GM23248 (cell line): ENCODE results near the gene DNMT1. TPM values are rescaled to one million over a fixed set of nuclear protein-coding genes. Genes with fewer than 3 reads are reported as not detected.

Experiments used
- DNase-seq: peaks from one replicate; pipeline ENCODE4 v3.0.0-alpha.2; 2015
- H2AFZ ChIP-seq: fragments of 200-600 bp; sonication (generic); 2 replicates; pipeline ENCODE4 v1.6.1; 2016; ENCODE audit warnings: antibody characterized with exemption
- H3F3A ChIP-seq: fragments of 200-600 bp; sonication (generic); 2 replicates; pipeline ENCODE4 v1.6.1; 2016; ENCODE audit warnings: mild to moderate bottlenecking, antibody characterized with exemption, mixed run types; ENCODE audit not compliant: insufficient read depth
- H3K27ac ChIP-seq: fragments of 200-600 bp; sonication (generic); 2 replicates; pipeline ENCODE4 v1.5.1; 2016; ENCODE audit warnings: mild to moderate bottlenecking
- H3K27me3 ChIP-seq: fragments of 200-600 bp; sonication (generic); replicated peaks from 2 replicates; pipeline ENCODE4 v1.6.1; 2016; ENCODE audit warnings: mild to moderate bottlenecking; ENCODE audit not compliant: insufficient read depth
- H3K36me3 ChIP-seq: fragments of 200-600 bp; sonication (generic); 2 replicates; pipeline ENCODE4 v1.6.1; 2016; ENCODE audit warnings: low read depth, mild to moderate bottlenecking
- H3K4me1 ChIP-seq: fragments of 200-600 bp; sonication (generic); 2 replicates; pipeline ENCODE4 v1.6.1; 2016; ENCODE audit warnings: mild to moderate bottlenecking; ENCODE audit not compliant: insufficient read depth
- H3K4me2 ChIP-seq: fragments of 200-600 bp; sonication (generic); one replicate; pipeline ENCODE4 v1.6.1; 2016; ENCODE audit warnings: mild to moderate bottlenecking; ENCODE audit not compliant: unreplicated experiment
- H3K4me3 ChIP-seq: fragments of 200-600 bp; sonication (generic); 2 replicates; pipeline ENCODE4 v1.5.1; 2016; ENCODE audit warnings: mild to moderate bottlenecking
- H3K79me2 ChIP-seq: fragments of 200-600 bp; sonication (generic); 2 replicates; pipeline ENCODE4 v1.6.1; 2016; ENCODE audit warnings: mild to moderate bottlenecking; ENCODE audit not compliant: insufficient read depth
- H3K9ac ChIP-seq: fragments of 200-600 bp; sonication (generic); 2 replicates; pipeline ENCODE4 v1.6.1; 2016; ENCODE audit warnings: mild to moderate bottlenecking
- H3K9me2 ChIP-seq: fragments of 200-600 bp; sonication (generic); 2 replicates; pipeline ENCODE4 v1.6.1; 2016; ENCODE audit warnings: mixed run types, mild to moderate bottlenecking, moderate library complexity; ENCODE audit not compliant: insufficient read depth
- H3K9me3 ChIP-seq: fragments of 200-600 bp; sonication (generic); one replicate; pipeline ENCODE4 v1.6.1; 2017; ENCODE audit warnings: low read depth
- H4K20me1 ChIP-seq: fragments of 200-600 bp; sonication (generic); 2 replicates; pipeline ENCODE4 v1.6.0; 2016; ENCODE audit not compliant: insufficient read depth
- EZH2 ChIP-seq: fragments of 200-600 bp; sonication (generic); IDR thresholded peaks from 2 replicates; pipeline ENCODE4 v1.6.1; 2018; ENCODE audit warnings: antibody characterized with exemption, mild to moderate bottlenecking; ENCODE audit not compliant: insufficient read depth, poor library complexity, severe bottlenecking
- EZH2phosphoT487 ChIP-seq: fragments of 200-600 bp; sonication (generic); IDR thresholded peaks from 2 replicates; pipeline ENCODE4 v1.6.1; 2018; ENCODE audit warnings: antibody characterized with exemption, moderate library complexity, mild to moderate bottlenecking, low read depth; ENCODE audit not compliant: insufficient read depth
- WGBS, 2 experiments: methylation state at CpG; one replicate each; pipeline ENCODE4 v1.1.6; 2015 to 2017; ENCODE audit warnings: low lambda C conversion rate in 2 of 2, low coverage in 1 of 2; ENCODE audit errors: missing lambda C conversion rate in 2 of 2; 5-methylcytosine and 5-hydroxymethylcytosine counted together
- in situ Hi-C: fragments of 300-500 bp; cut with MboI; formaldehyde crosslinking; loops from 2 replicates; pipeline ENCODE4 v1.15.0; 2020
- polyA plus RNA-seq: library from polyadenylated mRNA; unstranded; fragments of >200 nt; fragmentation: Nextera tagmentation; extraction: Ambion mirVana; gene quantifications from 2 replicates; pipeline ENCODE4 v1.2.1, GENCODE V29; 2016
- total RNA-seq: library from RNA; depleted of rRNA; stranded (reverse); fragments of >200 nt; shearing (Covaris generic); gene quantifications from 2 replicates; pipeline ENCODE4 v1.2.3, GENCODE V29; 2014

Gene DNMT1
- total and polyA plus RNA-seq, 2 experiments from 2014 or later = 57.5 to 101 TPM

DNA sequence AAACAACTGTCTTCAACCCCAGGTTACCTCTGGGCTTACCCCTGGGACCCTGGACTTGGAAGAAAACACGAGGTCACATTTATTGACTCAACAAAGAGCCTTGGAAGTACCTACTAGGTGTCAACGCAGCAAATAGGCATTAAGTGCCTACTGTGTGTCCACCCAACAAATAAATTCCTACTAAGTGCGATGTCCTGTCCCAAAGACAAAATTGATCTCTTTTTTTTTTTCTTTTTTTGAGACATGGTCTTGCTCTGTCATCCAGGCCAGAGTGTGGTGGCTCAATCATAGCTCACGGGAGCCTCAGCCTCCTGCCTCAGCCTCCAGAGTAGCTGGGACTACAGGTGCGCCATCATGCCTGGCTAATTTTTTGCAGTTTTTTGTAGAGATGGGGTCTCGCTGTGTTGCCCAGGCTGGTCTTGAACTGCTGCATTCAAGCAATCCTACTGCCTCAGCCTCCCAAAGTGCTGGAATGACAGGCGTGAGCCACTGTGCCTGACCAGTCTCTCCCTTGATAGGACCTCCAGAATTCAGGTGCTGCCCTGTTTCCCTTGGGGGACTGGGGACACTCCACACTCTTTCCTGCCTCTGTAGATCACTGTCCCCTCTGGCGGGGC lies 37.0 kb upstream of the DNMT1 start:
- in situ Hi-C loops = loop anchor here (25.0 kb wide), 1 partner anchor 294 kb away; the partner anchor contains the start of gene OLFM2
- H3F3A ChIP-seq = peaks cover 33% of the 10 kb centered on the region
- H4K20me1 ChIP-seq = no peaks in the 10 kb centered on the region
- 72% methylated on average over 8 of the region's 8 CpGs for WGBS, 2 experiments
- DNase-seq = no peak
- H3K4me3 ChIP-seq = peak overlapping the region; percentile 92
- H3K4me1 ChIP-seq = no peaks in the 10 kb centered on the region; the same call in 1 of the 2 replicates
- no peak overlapping the region for H2AFZ ChIP-seq
- no peaks in the 10 kb centered on the region for H3K36me3 ChIP-seq
- TF ChIP-seq EZH2 (no peak), EZH2phosphoT487 (no peak)
- H3K27me3 ChIP-seq = no peaks in the 10 kb centered on the region
- peak overlapping the region; percentile 93 for H3K9ac ChIP-seq
- peak overlapping the region; percentile 77 for H3K27ac ChIP-seq
- peak overlapping the region; percentile 85 for H3K4me2 ChIP-seq
- no peaks in the 10 kb centered on the region for H3K9me2 ChIP-seq
- H3K9me3 ChIP-seq = no peaks in the 10 kb centered on the region
- H3K79me2 ChIP-seq = peaks cover 36% of the 10 kb centered on the region

- H3K27ac ChIP-seq = peak within 1 kb of the TSS; percentile 77
- peak within 1 kb of the TSS; percentile 85 for H3K4me2 ChIP-seq
- no peak for TF ChIP-seq EZH2phosphoT487
- H3K9me2 ChIP-seq = no peaks in the 10 kb centered on the region
- in situ Hi-C loops = loop anchor here (25.0 kb wide), 1 partner anchor 294 kb away; the partner anchor contains the start of gene OLFM2
- peaks cover 5% of the 10 kb centered on the region for H3K4me1 ChIP-seq
- no peaks in the 10 kb centered on the region for H3K9me3 ChIP-seq
- peaks cover 39% of the 10 kb centered on the region for H3F3A ChIP-seq
- no peaks in the 10 kb centered on the region for H4K20me1 ChIP-seq
- WGBS, 2 experiments = 1% methylated on average over 25 to 64 of the region's 73 CpGs
- H3K9ac ChIP-seq = peak within 1 kb of the TSS; percentile 93
- peaks cover 38% of the 10 kb centered on the region for H3K79me2 ChIP-seq
- no peaks in the 10 kb centered on the region for H3K27me3 ChIP-seq
- H3K4me3 ChIP-seq = peak within 1 kb of the TSS; percentile 92
- no peaks in the 10 kb centered on the region for H3K36me3 ChIP-seq
- DNase-seq = peak; percentile 91
- H2AFZ ChIP-seq = peak within 1 kb of the TSS; percentile 72
These were observed 36.3 kb upstream of the DNMT1 start, which contains the start of gene S1PR2 for GRCh38 chr19:10230861-10231611. TSS of gene S1PR2 (minus strand) at chr19:10231331. CDS start at chr19:10224905, 6,426 bp downstream.

DNA sequence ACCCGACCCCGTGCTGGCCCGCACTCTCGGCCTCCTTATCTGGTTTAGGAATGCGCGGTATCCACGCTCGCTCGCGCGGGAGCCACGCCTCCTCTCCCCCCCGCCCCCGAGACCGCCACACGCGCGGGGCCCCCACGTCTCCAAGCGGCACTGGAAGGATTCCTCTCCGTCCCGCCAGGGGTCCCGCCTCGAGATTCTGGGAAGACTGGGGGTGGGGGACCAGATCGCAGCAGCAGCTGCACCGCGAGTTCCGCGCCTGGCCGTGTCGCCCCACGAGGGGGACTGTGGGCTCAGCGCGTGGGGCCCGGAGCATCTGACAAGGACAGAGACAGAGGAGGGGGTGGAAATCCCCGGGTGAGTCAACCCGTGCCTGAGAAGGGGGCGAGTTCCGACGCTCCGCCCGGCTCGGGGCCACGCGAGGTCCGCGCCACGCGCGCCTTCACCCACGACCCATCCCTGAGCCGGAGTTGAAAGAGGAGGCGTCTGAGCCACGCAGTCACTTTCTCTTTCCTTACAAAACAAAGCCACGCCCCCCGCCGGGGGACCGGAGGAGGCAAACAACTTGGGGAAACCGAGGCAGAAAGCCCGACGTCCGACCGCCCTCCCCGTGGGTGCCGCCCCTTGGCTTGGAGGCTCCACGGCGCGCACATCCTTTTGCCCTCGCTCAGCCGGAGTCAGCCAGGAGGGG lies 35.6 kb upstream of the DNMT1 start:
- 1 to 2% methylated on average over 29 to 63 of the region's 70 CpGs for WGBS, 2 experiments
- peak; percentile 68 for DNase-seq
- H3K4me3 ChIP-seq = peak overlapping the region; percentile 92

DNA sequence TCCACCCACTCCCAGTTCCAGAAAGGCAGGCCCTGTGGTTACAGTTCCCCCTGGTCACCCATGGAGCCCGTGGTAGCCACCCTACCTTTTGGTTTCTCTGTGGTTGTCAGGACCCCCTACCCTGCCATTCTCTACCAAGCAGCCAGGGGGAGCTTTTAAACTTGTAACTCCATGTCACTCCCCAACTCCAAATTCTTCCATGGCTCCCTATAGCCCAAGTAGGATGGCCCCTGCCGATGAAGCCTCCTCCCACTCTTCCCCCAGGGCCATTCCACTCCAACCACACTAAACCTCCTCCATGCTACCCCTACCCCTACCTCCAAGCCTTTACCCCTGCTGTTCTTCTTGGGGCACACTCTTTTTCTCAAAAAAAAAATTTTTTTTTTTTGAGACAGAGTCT lies 34.2 kb upstream of the DNMT1 start:
- H2AFZ ChIP-seq = no peak overlapping the region
- H4K20me1 ChIP-seq = no peaks in the 10 kb centered on the region
- no peak overlapping the region for H3K4me3 ChIP-seq
- H3K79me2 ChIP-seq = peaks cover 60% of the 10 kb centered on the region
- peak overlapping the region; percentile 77; the same call in 1 of the 2 replicates for H3K27ac ChIP-seq
- 31 to 50% methylated on average over 2 of the region's 2 CpGs for WGBS, 2 experiments
- peak; percentile 70 for DNase-seq
- peaks cover 45% of the 10 kb centered on the region for H3F3A ChIP-seq
- in situ Hi-C loops = loop anchor here (25.0 kb wide), 1 partner anchor 292 kb away; the partner anchor contains the start of gene OLFM2
- no peaks in the 10 kb centered on the region for H3K36me3 ChIP-seq
- H3K9me2 ChIP-seq = no peaks in the 10 kb centered on the region
- TF ChIP-seq EZH2 (no peak), EZH2phosphoT487 (no peak)
- H3K27me3 ChIP-seq = no peaks in the 10 kb centered on the region
- H3K4me1 ChIP-seq = peaks cover 10% of the 10 kb centered on the region
- H3K4me2 ChIP-seq = no peak overlapping the region
- H3K9me3 ChIP-seq = no peaks in the 10 kb centered on the region
- no peak overlapping the region for H3K9ac ChIP-seq

More for the DNA sequence above, 35.6 kb upstream of the DNMT1 start:
- Histone ChIP-seq H3K4me1 (peaks cover 10% of the 10 kb centered on the region), H3K36me3 (no peaks in the 10 kb centered on the region), H4K20me1 (no peaks in the 10 kb centered on the region), H3K4me2 (peak overlapping the region; percentile 85), H3K9ac (peak overlapping the region; percentile 93), H3F3A (peaks cover 45% of the 10 kb centered on the region), H3K79me2 (peaks cover 46% of the 10 kb centered on the region), H3K27ac (peak overlapping the region; percentile 77), H3K9me2 (no peaks in the 10 kb centered on the region), H3K27me3 (no peaks in the 10 kb centered on the region), H2AFZ (peak overlapping the region; percentile 72), H3K9me3 (no peaks in the 10 kb centered on the region)
- in situ Hi-C loops = loop anchor here (25.0 kb wide), 1 partner anchor 293 kb away; the partner anchor contains the start of gene OLFM2
- TF ChIP-seq EZH2phosphoT487 (no peak), EZH2 (no peak)
